GM18519 (cell line): ENCODE measurements around the gene SARS2.

ENCODE experiments used
- ATAC-seq: cut with Tn5 transposase; IDR thresholded peaks from one replicate; pipeline ENCODE4 v1.9.1; 2021; ENCODE audit warnings: mild to moderate bottlenecking, moderate library complexity; ENCODE audit not compliant: unreplicated experiment, low FRiP score

The SARS2 gene

GRCh38 chr19:38869160-38869835 lies 61.3 kb downstream of the SARS2 start:
- no peak for ATAC-seq

- no peak for ATAC-seq
Observed at GRCh38 chr19:38868551-38868950, 62.0 kb downstream of the SARS2 start.

GRCh38 chr19:38867171-38867780 lies 63.3 kb downstream of the SARS2 start:
- ATAC-seq = no peak
